Ishikawa (cell line): Measurements from ENCODE around the gene CHN2.

Experiments used
- CEBPB ChIP-seq: IDR thresholded peaks from 2 replicates; pipeline ENCODE4 v1.6.1; 2012
- CREB1 ChIP-seq: IDR thresholded peaks from 2 replicates; pipeline ENCODE4 v1.6.1; 2012; ENCODE audit warnings: low read depth
- EGR1 ChIP-seq: IDR thresholded peaks from 2 replicates; pipeline ENCODE4 v1.6.1; 2012
- EP300 ChIP-seq: IDR thresholded peaks from 2 replicates; pipeline ENCODE4 v1.6.1; 2012; ENCODE audit warnings: borderline replicate concordance
- FOXM1 ChIP-seq: IDR thresholded peaks from 2 replicates; pipeline ENCODE4 v1.6.1; 2012; ENCODE audit warnings: low read depth, borderline replicate concordance
- NFIC ChIP-seq: IDR thresholded peaks from 2 replicates; pipeline ENCODE4 v1.6.1; 2012
- RAD21 ChIP-seq: IDR thresholded peaks from 2 replicates; pipeline ENCODE4 v1.6.1; 2012; ENCODE audit warnings: low read depth
- TAF1 ChIP-seq: IDR thresholded peaks from 2 replicates; pipeline ENCODE4 v1.6.1; 2012; ENCODE audit warnings: low read depth, mild to moderate bottlenecking
- TCF12 ChIP-seq: IDR thresholded peaks from 2 replicates; pipeline ENCODE4 v1.6.1; 2012; ENCODE audit warnings: low read depth
- TEAD4 ChIP-seq: IDR thresholded peaks from 2 replicates; pipeline ENCODE4 v1.6.1; 2012
- YY1 ChIP-seq: IDR thresholded peaks from 2 replicates; pipeline ENCODE4 v1.6.1; 2012; ENCODE audit warnings: low read depth
- ZBTB7A ChIP-seq: IDR thresholded peaks from 2 replicates; pipeline ENCODE4 v1.6.1; 2012; ENCODE audit warnings: low read depth
- TF ChIP-seq, protein P1 (sequence below): IDR thresholded peaks from 2 replicates; pipeline ENCODE4 v1.6.1; 2012; ENCODE audit warnings: low read depth, mild to moderate bottlenecking
- TF ChIP-seq, protein P2 (sequence below): IDR thresholded peaks from 2 replicates; pipeline ENCODE4 v1.6.1; 2012
- TF ChIP-seq, protein P3 (sequence below): IDR thresholded peaks from 2 replicates; pipeline ENCODE4 v1.6.1; 2012

The CHN2 gene

DNA sequence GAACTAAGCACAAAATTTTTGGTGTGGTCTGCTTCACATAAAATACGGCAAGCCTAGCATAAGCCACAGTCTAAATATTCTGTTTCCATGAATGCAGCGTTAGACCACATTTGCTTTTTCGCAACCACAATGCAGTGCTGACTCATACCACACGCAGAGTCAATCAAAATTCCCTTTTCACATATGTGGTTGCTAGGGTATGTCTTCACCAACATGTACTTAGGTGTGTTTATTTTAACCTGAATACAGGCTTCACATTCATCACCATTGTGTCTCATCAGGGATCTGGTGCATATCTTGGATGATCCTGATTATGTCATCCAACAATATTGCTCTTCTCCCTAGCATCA lies 90.8 kb downstream of the CHN2 start:
- TF ChIP-seq TEAD4 = peak; percentile 45; the same call in 1 of the 2 replicates
- TF ChIP-seq CEBPB = peak; percentile 57
- TF ChIP-seq EP300 = no peak

DNA sequence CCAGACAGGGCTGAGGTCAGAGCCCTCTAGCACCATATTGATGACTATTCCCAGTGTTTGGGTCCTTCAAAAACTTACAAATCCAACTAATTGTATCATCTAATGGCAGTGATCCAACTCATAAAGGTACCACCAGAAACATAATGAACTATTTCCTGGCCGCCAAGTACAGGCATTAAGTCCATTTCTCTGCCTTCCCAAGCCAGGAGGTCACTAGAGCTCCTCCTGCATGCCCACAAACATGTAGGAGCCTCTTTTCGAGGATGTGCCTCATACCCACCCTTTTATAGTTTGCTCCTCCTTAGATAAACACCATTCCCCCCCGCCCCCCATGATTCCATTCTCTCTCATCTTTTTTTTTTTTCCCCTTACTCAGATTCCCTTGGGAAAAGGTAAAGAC lies 91.3 kb downstream of the CHN2 start:
- TF ChIP-seq CREB1 (no peak), TCF12 (no peak), RAD21 (no peak), YY1 (no peak), NFIC (no peak), FOXM1 (no peak), EP300 (no peak), TEAD4 (no peak), ZBTB7A (no peak), TAF1 (no peak), EGR1 (no peak), CEBPB (no peak)
- TF ChIP-seq, protein P1, sequence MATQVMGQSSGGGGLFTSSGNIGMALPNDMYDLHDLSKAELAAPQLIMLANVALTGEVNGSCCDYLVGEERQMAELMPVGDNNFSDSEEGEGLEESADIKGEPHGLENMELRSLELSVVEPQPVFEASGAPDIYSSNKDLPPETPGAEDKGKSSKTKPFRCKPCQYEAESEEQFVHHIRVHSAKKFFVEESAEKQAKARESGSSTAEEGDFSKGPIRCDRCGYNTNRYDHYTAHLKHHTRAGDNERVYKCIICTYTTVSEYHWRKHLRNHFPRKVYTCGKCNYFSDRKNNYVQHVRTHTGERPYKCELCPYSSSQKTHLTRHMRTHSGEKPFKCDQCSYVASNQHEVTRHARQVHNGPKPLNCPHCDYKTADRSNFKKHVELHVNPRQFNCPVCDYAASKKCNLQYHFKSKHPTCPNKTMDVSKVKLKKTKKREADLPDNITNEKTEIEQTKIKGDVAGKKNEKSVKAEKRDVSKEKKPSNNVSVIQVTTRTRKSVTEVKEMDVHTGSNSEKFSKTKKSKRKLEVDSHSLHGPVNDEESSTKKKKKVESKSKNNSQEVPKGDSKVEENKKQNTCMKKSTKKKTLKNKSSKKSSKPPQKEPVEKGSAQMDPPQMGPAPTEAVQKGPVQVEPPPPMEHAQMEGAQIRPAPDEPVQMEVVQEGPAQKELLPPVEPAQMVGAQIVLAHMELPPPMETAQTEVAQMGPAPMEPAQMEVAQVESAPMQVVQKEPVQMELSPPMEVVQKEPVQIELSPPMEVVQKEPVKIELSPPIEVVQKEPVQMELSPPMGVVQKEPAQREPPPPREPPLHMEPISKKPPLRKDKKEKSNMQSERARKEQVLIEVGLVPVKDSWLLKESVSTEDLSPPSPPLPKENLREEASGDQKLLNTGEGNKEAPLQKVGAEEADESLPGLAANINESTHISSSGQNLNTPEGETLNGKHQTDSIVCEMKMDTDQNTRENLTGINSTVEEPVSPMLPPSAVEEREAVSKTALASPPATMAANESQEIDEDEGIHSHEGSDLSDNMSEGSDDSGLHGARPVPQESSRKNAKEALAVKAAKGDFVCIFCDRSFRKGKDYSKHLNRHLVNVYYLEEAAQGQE = no peak
- TF ChIP-seq, protein P2, sequence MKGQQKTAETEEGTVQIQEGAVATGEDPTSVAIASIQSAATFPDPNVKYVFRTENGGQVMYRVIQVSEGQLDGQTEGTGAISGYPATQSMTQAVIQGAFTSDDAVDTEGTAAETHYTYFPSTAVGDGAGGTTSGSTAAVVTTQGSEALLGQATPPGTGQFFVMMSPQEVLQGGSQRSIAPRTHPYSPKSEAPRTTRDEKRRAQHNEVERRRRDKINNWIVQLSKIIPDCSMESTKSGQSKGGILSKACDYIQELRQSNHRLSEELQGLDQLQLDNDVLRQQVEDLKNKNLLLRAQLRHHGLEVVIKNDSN = no peak
- TF ChIP-seq, protein P3, sequence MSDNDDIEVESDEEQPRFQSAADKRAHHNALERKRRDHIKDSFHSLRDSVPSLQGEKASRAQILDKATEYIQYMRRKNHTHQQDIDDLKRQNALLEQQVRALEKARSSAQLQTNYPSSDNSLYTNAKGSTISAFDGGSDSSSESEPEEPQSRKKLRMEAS = no peak

DNA sequence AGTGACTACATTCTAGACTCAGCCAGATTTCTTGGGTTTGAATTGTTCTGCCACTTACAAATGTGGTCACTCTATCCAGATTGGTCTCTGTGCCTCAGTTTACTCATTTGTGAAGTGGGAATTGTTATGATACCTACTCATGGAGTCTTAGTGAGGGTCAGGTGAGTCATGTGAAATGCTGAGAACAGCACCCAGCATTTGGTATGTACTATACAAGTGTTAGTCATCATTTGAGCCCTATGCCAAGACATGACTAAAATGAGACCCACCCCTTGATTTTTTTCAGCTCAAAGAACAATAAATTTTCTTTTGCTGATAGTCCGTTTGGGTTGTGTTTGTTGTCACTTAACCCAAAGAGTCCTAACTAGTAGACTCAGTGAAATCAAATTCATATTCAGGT lies 92.8 kb downstream of the CHN2 start:
- no peak for TF ChIP-seq TAF1
- TF ChIP-seq ZBTB7A = no peak
- TF ChIP-seq, protein P2 = no peak
- no peak for TF ChIP-seq RAD21
- TF ChIP-seq, protein P3 = no peak
- TF ChIP-seq NFIC = peak; percentile 80
- TF ChIP-seq, protein P1 = no peak

DNA sequence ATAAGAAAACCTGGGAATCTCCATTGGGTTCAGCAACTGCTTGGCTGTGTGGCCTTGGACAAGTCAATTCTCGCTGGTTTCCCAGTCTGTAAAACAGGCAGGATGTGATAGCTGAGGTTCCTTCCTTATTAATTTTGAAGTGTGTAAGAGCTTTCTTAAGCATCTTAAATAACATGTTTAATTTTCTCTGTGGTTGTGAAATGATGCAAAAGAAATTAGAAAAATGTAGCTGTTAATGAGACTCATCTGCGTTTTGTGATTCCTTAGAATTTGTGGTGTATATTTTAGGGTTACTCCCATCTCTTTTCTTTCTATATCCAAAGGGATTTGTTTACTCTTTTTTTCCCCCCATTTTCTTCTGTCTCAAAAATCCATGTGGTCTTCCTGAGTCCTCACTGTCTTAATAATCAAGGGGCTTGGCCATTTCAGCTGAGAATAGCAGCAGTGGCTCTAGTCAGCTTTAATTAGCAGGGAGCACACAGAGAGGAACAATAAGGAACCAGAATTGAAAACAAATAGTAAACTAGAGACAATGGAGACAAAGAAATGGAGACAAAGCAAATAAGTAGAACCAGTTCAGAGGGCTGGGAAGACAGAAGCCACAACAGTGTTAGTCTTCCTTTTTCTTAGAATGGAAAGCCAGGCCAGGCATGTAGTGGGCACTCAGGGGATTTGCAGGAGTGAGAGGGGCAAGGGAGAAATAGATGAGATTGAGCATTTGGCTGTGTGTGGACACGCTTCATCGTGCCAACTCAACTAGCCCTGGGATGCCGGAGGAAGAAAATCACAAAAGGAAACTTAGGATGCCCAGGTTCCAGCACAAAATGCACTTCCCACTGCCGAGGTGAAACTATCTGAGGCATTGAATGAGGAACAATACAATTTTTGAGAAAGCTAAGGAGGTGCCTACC lies 93.9 kb downstream of the CHN2 start:
- TF ChIP-seq CREB1 = no peak
- 0 out of 2 replicates have a peak, but pooled peaks have one; percentile 9 for TF ChIP-seq NFIC

DNA sequence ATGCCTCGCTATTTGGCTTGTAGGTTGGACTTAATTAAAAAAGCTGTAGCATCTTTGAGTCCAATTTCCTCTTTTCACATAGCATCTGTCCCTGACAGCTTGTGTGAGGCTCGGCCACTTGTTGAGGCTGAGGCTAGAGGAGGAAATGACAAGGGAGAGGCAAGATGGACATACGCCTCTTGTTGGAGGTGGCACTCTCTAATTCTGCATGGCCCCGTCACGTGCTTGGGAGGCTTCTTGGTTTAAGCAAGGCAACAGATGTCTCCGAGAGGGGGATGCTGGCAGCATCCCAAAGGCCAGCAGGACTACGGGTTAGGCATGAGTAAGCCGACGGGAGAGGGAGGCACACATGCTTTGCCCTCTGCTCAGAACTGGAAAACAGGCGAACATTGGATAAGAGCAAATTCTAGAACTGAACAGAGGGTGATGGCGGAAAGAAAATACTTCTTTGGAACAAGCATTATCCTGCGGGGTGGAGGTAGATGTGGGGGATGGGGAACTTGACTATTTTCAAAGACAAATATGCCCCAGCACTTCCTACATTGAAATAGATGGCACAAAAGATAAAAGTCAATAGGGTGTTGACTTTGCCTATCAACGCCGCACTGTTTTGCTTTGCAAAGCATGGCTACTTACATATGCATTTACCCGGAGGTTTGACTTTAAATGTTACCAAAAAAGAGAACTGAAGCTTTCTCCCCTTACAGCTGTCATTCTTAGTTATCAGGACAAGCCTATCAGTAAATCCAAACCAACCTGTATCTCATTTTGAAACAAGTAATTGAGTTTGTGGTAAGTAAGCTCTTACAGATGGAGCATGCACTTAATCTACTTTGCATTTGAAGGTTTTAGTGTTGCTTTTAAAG lies 94.8 kb downstream of the CHN2 start:
- TF ChIP-seq CEBPB = no peak
- TF ChIP-seq EGR1 = no peak
- TF ChIP-seq, protein P2 = no peak
- TF ChIP-seq TEAD4 = no peak
- no peak for TF ChIP-seq EP300
- TF ChIP-seq ZBTB7A = no peak
- no peak for TF ChIP-seq CREB1
- TF ChIP-seq TAF1 = no peak
- TF ChIP-seq, protein P1 = no peak
- no peak for TF ChIP-seq TCF12
- TF ChIP-seq, protein P3 = no peak
- TF ChIP-seq FOXM1 = no peak
- no peak for TF ChIP-seq RAD21
- TF ChIP-seq YY1 = no peak
